ENCODE measurements around the gene IFITM10.

DNA sequence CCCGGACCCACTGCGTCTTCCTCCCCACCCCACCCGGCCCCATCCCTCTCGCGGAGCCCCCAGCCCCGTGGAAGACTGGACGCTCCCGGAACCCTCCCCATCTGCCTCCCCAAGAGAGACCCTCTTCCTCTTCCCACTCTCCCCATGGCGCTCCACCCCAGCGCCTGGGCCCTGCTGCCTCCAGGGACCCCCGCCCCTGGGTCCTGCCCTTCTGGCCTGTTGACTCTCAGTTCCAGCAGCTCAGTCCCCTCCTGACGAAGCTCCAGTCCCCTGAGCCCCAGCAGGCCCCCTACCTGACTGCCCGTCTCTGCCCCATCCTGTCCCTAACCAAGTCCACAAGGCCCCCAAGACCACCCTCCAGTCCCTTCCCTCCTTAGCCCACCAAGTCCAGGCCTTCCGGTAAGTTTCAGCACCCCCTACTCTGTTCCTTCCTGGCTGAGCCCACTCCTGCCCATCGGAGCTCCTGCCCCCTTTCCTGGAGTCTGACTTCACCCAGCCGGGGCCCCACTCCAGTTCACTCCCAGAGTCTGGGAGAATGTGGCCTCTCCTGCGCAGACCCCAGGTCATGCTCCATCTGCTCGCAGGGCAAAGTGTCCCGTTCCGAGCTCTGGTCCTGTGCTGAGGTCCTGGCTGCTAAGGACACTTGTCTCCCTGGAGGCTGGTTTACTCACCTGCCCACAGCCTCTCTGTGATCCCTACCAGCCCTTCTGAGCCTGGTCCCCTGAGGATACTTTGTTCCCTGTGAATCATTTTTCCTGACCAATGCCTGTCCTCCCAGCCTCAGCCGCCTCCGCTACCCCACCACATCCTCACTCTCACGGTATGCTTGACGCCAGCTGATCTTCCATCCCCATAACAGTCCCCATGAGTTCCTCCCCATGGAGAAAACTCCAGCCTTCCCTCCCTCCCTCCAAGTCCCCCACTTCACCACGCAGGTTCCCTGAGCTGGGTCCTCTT is 722 bp downstream of the IFITM10 start:
- no peak for TF ChIP-seq POLR2AphosphoS5 (IDR thresholded peaks at IDR 0.05; ENCODE audit: borderline replicate concordance, low read depth, low read length)
- TF ChIP-seq EZH2 (IDR thresholded peaks at IDR 0.05), result no peak

All from SK-N-MC (cell line).